ENCODE data around the gene LAMA3. TPM values are rescaled to one million over a fixed set of nuclear protein-coding genes. Genes with fewer than 3 reads are reported as not detected.

The LAMA3 gene
- total RNA-seq, 1 experiment from 2014 or later = 34.6 TPM

DNA sequence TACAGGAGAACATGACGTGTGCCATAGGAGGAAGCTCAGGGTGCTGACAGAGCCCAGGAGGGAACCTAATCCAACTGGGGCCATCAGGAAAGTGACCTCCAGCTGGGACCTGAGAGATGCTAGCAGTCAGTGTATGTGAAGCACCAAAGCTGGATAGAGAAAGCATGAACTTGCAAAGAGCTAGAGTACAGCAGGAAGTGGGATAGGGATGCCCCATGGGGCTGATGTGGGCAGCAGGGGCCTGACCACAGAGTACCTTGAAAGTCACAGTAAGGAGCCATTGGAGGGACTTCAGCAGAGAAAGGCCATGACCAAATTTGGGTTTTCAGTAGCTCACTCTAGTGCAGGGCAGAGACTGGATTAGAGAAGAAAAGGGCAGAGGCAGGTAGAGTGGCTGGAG, 233.7 kb downstream of the LAMA3 start:
- no peaks in the 10 kb centered on the region for H3K9me3 ChIP-seq
- Mint-ChIP-seq H3K27me3 (ENCODE audit: insufficient read depth, unreplicated experiment) (no peaks in the 10 kb centered on the region), H3K36me3 (ENCODE audit: insufficient read depth, unreplicated experiment) (peaks cover 24% of the 10 kb centered on the region), H3K9me3 (ENCODE audit: unreplicated experiment) (no peaks in the 10 kb centered on the region), H3K4me1 (ENCODE audit: low read depth, unreplicated experiment) (no peaks in the 10 kb centered on the region), H3K4me3 (ENCODE audit: unreplicated experiment) (no peak overlapping the region), H3K27ac (ENCODE audit: unreplicated experiment) (no peak overlapping the region)
- TF ChIP-seq, protein P1, sequence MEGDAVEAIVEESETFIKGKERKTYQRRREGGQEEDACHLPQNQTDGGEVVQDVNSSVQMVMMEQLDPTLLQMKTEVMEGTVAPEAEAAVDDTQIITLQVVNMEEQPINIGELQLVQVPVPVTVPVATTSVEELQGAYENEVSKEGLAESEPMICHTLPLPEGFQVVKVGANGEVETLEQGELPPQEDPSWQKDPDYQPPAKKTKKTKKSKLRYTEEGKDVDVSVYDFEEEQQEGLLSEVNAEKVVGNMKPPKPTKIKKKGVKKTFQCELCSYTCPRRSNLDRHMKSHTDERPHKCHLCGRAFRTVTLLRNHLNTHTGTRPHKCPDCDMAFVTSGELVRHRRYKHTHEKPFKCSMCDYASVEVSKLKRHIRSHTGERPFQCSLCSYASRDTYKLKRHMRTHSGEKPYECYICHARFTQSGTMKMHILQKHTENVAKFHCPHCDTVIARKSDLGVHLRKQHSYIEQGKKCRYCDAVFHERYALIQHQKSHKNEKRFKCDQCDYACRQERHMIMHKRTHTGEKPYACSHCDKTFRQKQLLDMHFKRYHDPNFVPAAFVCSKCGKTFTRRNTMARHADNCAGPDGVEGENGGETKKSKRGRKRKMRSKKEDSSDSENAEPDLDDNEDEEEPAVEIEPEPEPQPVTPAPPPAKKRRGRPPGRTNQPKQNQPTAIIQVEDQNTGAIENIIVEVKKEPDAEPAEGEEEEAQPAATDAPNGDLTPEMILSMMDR (IDR thresholded peaks at IDR 0.05; ENCODE audit: insufficient read depth in 1 of 2, low read depth in 1 of 2, low read length in 1 of 2, severe bottlenecking in 1 of 2, unreplicated experiment in 1 of 2) = no peak
- no peaks in the 10 kb centered on the region for H3K27me3 ChIP-seq (replicated peaks; ENCODE audit: control insufficient read depth, insufficient read depth, low read length)
- no peak overlapping the region for H3K4me3 ChIP-seq (ENCODE audit: low read depth, low read length)
- DNase-seq = no peak
- intact Hi-C loops (cut with micrococcal nuclease; ENCODE audit: unreplicated experiment) = loop anchor here (10.0 kb wide), 1 partner anchor 192 kb away; no protein-coding TSS in a partner anchor
- BruUV-seq (replicated peaks) = no TSS peak
- no peaks in the 10 kb centered on the region for H3K36me3 ChIP-seq (ENCODE audit: control insufficient read depth, insufficient read depth, low read length)
- CTCF ChIA-PET = no interaction called here
- no peaks in the 10 kb centered on the region for H3K4me1 ChIP-seq
- POLR2A ChIA-PET = no interaction called here

DNA sequence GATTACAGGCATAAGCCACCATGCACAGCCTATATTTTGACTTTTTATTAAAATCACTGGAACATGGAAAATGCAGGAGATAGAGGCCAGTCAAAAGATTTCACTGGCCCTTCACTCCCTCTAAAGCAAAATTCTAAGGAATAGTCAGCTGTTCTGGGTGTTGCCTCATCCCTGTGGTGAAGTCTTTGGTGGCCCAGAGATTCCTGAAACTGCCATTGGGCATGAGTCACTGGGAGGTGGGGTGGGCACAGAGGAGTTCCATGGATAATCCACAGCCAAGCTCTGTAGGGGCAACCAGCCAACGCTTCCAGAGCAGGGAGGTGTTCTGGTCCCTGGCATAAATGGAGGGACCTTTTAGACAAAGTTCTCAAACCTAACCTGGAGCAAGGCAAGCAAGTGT, 235.6 kb downstream of the LAMA3 start:
- no TSS peak for BruUV-seq (replicated peaks)
- no peaks in the 10 kb centered on the region for H3K36me3 ChIP-seq (ENCODE audit: control insufficient read depth, insufficient read depth, low read length)

DNA sequence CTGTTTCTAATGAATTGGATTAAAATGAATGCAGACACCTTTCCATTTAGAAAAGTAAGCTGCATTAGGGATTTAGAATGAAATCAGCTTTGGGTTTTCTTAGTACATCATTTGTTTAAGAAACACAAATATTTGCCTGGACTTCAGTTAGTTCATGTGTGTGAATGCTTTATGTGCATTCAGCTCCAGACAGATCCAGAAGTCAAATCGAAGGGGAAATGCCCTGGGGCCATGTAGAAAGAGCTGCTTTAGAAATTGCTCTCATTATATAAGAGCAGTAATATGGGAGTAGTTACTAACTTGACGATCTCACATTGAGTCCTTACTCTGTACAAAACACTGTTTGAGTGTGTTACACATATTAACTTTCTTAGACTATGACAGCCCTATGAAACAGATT, 237.3 kb downstream of the LAMA3 start:
- no peak for DNase-seq
- Mint-ChIP-seq H3K9me3 (ENCODE audit: unreplicated experiment) (no peaks in the 10 kb centered on the region), H3K27me3 (ENCODE audit: insufficient read depth, unreplicated experiment) (no peaks in the 10 kb centered on the region), H3K36me3 (ENCODE audit: insufficient read depth, unreplicated experiment) (peaks cover 20% of the 10 kb centered on the region), H3K4me3 (ENCODE audit: unreplicated experiment) (no peak overlapping the region), H3K27ac (ENCODE audit: unreplicated experiment) (no peak overlapping the region), H3K4me1 (ENCODE audit: low read depth, unreplicated experiment) (no peaks in the 10 kb centered on the region)
- POLR2A ChIA-PET = interaction anchor here (0.6 kb wide), 1 partner anchor 75 kb away, joined by 3 read pairs; no protein-coding TSS in a partner anchor
- Histone ChIP-seq H3K4me1 (no peaks in the 10 kb centered on the region), H3K27me3 (replicated peaks; ENCODE audit: control insufficient read depth, insufficient read depth, low read length) (no peaks in the 10 kb centered on the region), H3K36me3 (ENCODE audit: control insufficient read depth, insufficient read depth, low read length) (no peaks in the 10 kb centered on the region), H3K9me3 (no peaks in the 10 kb centered on the region), H3K4me3 (ENCODE audit: low read depth, low read length) (no peak overlapping the region)
- intact Hi-C loops (cut with micrococcal nuclease; ENCODE audit: unreplicated experiment) = loop anchor here (10.0 kb wide), 1 partner anchor 188 kb away; no protein-coding TSS in a partner anchor
- TF ChIP-seq, protein P1 (IDR thresholded peaks at IDR 0.05; ENCODE audit: insufficient read depth in 1 of 2, low read depth in 1 of 2, low read length in 1 of 2, severe bottlenecking in 1 of 2, unreplicated experiment in 1 of 2) = no peak
- CTCF ChIA-PET = no interaction called here
- BruUV-seq (replicated peaks) = no TSS peak

More for the DNA sequence above, 235.6 kb downstream of the LAMA3 start:
- no peaks in the 10 kb centered on the region for H3K27me3 ChIP-seq (replicated peaks; ENCODE audit: control insufficient read depth, insufficient read depth, low read length)
- no peaks in the 10 kb centered on the region for H3K27me3 Mint-ChIP-seq (ENCODE audit: insufficient read depth, unreplicated experiment)
- no peaks in the 10 kb centered on the region for H3K4me1 ChIP-seq
- no peak overlapping the region for H3K4me3 Mint-ChIP-seq (ENCODE audit: unreplicated experiment)
- intact Hi-C loops (cut with micrococcal nuclease; ENCODE audit: unreplicated experiment) = loop anchor here (10.0 kb wide), 1 partner anchor 190 kb away; no protein-coding TSS in a partner anchor
- ChIA-PET POLR2A (no interaction called here), CTCF (no interaction called here)
- no peak overlapping the region for H3K4me3 ChIP-seq (ENCODE audit: low read depth, low read length)
- TF ChIP-seq, protein P1 (IDR thresholded peaks at IDR 0.05; ENCODE audit: insufficient read depth in 1 of 2, low read depth in 1 of 2, low read length in 1 of 2, severe bottlenecking in 1 of 2, unreplicated experiment in 1 of 2) = no peak
- H3K4me1 Mint-ChIP-seq (ENCODE audit: low read depth, unreplicated experiment) = no peaks in the 10 kb centered on the region
- no peaks in the 10 kb centered on the region for H3K9me3 ChIP-seq
- DNase-seq = no peak
- peaks cover 14% of the 10 kb centered on the region for H3K36me3 Mint-ChIP-seq (ENCODE audit: insufficient read depth, unreplicated experiment)
- H3K27ac Mint-ChIP-seq (ENCODE audit: unreplicated experiment) = no peak overlapping the region
- no peaks in the 10 kb centered on the region for H3K9me3 Mint-ChIP-seq (ENCODE audit: unreplicated experiment)
